ENCODE measurements around the gene NRROS.
"Not testable (repeated sequence)": the region's sequence is repeated elsewhere in the genome, so short reads cannot be mapped to it uniquely, and the experiment has no call there.

NRROS gene
- total RNA-seq = 6.4 to 11.9 (median 6.9) reads per million in 3 experiments

DNA sequence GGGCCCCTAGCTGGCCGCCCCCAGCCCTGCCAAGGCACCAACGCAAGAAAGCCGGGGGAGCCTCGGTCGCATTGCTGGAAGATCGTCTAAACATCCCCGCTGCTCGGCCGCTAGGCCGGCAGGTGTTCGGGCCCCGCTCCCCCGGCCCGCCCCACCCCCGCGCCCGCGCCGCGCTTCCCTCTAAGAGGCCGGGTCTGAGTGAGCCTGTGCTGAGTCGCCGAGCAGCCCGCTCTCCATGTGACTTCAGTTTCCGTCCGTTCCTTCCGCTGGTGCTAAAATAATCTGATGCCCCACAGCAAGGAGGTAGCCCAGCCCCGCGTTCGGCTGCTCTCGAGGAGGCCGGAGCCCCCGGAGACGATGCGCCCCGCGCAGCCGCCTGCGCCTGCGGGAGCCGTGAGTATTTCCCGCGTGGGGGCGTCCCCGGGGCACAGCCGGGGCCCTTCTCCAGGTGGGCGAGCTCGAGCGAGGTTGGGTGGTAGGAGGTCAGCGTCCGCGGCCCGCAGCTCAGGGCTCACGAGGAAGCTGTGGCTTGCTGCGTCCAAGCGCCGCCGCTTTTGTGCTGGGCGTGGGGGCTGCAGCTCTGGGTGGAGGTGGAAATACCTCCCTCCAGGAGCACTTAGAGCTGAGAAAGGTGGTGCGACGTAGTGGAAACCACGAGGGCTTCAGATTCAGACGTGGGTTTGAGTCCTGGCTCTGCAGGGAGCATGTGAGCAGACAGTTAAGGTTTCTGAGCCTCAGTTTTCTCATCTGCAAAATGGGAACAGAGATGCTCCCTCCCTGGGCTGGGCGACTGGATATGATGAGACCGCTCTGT is at the start of gene NRROS:
Gene NRROS, plus strand, starts transcription at position 212 of the 814 bp plus-strand sequence. CDS start 14,846 bp downstream, outside the sequence.
- peak; percentile 54 for DNase-seq

DNA sequence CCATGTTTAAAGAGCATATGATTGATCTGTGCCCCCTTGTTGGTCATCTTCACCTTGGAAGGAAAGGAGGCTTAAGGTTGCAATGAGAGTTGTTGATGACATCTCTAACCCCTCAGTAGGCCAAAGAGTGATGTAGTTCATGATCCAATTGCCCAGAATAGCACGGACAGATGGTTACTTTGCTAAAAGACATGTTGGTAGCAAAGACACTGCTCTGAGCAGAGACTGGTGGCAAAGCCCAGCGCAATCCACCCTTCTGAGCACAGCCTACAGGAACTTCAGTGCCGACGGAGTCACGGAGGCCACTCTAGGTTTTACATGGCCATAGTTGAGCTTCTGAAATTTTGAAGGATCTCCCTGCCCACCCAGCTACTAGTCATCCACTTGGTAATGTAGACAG is 49.2 kb upstream of the NRROS start:
- no peak for DNase-seq

DNA sequence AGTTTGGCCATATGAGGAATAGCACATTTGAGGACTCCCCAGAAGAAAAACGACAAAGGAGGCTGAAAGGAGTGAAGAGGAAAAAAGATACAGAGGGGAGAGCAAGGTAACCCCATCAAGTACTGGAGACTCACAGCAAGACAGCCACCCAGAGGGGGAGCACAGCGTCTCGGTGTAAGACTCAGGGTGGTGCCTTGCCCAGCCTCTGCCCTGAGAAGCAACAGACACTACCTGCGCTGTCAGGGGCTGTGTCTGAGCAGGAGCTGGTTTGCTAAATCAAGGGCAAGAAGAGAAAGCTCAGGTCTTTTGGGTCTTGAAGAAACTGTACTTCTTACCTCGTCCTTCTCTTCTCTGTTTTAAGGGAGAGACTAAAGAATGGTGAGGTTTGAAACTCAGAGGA is 43.1 kb upstream of the NRROS start:
- DNase-seq = no peak

DNA sequence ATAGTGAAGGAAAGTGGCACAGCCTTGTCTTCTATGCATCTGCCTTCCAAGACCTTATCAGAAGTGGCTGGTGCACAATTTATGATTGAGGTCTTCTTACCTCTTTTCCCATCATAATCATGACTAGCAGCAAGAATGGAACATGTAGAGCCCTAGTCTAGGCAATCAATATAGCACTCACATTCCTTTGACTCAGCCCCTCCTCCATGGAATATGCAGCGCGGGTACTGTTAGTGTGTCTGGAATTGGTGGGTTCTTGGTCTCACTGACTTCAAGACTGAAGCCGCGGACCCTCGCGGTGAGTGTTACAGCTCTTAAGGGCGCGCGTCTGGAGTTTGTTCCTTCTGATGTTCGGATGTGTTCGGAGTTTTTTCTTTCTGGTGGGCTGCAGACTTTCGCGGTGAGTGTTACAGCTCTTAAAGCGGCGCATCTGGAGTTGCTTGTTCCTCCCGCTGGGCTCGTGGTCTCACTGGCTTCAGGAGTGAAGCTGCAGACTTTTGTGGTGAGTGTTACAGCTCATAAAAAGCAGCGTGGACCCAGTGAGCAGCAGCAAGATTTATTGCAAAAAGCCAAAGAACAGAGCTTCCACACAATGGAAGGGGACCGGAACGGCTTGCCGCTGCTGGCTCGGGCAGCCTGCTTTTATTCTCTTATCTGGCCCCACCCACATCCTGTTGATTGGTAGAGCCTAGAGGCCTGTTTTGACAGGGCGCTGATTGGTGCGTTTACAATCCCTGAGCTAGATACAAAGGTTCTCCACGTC is 41.3 kb upstream of the NRROS start:
- DNase-seq = not testable (repeated sequence)

DNA sequence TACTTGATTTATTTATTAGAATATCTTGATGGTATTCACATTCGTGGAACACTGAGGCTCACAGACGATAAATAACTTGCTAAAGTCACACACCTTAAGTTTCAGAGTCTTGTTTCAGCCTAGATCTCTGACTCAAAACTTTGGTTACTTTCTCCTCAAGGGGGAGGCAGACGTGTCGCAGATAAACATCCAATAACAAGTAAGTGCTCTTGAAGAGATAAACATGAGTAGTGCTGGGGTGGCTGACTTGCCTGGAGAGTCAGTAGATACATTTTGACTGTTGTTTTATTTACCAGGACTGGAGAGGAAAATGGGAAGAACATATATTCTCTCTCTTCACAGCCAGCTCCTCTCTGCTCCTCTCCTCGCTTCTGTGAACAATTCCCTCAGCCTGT is 39.8 kb upstream of the NRROS start:
- no peak for DNase-seq

DNA sequence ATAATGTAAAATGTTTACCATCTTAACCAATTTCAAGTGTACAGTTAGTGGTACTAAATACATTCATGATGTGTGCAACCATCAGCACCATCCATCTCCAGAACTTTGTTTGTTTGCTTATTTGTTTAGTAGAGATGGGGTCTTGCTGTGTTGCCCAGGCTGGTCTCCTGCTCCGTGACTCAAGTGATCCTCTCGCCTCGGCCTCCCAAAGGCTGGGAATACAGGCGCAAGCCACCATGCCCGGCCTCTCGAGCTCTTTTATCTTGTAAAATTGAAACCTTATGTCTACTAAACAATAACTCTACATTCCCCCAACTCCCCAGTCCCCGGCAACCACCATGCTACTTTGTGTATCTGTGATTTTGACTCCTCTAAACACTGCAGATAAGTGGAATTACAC is 39.1 kb upstream of the NRROS start:
- no peak for DNase-seq

DNA sequence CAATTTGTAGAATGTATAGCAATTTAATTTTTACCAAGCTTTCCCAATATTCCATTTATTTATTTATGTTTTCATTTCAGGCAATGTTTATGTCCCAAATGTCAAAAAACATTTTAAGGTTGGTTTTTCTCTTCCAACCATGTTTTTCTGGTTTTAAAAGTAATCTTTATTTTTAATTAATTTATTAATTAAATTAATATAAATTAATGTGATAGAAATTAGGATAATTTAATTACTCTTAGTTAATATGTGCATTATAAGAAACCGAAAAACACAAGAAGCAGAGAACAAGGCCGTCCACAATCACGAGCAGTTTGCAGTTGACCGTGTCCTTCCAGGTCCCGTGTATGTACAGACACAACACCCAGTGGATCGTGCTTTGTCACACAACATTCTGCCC is 36.8 kb upstream of the NRROS start:
- no peak for DNase-seq

DNA sequence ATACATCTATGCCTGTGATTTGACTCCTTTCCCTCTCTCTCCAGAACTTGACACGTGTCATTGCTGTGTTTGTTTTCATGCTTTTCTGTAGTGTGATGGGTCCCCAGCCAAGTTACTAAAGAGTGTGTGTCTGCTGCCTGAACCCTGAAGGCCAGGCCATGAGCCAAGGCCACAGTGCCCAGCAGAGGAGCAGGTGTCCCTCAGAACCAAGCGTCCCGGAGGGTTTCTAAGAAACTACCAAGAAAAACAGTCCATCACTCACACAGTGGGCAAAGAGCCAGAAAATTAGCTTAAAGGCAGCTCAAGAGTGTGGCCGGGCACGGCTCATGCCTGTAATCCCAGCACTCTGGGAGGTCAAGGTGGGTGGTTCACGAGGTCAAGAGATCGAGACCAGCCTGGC is 35.8 kb upstream of the NRROS start:
- no peak for DNase-seq

DNA sequence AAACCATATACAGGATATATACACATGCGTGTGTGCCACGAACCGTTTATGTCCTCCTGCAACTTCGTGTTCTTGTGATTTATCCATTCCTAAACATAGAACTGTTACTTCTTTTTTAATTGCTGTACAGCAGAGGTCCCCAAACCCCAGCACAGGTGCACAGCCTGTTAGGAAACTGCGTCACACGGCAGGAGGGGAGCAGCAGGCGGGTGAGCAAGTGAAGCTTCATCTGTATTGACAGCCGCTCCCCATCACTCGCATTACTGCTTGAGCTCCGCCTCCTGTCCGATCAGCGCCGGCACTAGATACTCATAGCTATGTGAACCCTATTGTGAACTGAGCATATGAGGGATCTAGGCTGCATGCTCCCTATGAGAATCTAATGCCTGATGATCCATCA is 34.9 kb upstream of the NRROS start:
- peak; percentile 68 for DNase-seq

DNA sequence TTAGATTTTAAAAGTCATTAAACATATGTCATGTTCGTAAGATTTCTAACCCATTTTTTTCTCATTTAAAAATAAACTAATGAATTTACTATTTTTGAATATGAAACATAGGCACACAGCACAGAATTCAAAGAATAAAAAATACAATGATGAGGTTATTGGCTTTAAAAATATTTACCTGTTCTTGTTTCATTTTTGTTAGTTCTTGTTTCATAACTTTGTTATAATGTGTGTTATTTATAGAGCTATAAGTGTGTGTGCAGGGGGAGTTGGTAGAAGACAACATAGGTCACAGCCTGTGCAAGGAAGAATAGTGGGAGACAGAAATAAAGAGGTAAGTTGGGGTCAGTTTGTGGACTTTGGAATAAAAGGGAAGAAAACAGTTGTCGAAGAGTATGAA is 30.8 kb upstream of the NRROS start:
- DNase-seq = no peak

DNA sequence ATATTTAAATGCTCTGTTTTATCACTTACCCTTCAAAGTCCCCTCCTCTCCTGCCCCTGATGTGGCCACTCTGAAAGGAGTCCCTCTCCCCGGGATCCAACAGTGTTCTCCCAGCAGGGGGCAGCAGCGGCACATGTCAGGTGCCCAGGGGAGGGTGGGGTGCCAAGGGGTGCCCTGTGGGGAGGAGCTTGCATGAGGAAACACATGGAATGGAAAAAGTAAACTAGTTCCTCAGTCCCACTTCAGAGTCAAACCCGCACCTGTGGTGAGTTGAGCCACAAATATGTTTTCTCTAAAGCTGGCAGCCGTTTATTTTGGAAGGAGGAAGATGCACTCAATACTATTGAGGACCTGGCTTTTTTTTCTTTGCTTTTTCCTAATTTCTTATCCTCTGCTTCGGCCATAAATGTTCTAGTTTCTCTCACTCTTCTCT is 30.1 kb upstream of the NRROS start:
- peak; percentile 82 for DNase-seq

DNA sequence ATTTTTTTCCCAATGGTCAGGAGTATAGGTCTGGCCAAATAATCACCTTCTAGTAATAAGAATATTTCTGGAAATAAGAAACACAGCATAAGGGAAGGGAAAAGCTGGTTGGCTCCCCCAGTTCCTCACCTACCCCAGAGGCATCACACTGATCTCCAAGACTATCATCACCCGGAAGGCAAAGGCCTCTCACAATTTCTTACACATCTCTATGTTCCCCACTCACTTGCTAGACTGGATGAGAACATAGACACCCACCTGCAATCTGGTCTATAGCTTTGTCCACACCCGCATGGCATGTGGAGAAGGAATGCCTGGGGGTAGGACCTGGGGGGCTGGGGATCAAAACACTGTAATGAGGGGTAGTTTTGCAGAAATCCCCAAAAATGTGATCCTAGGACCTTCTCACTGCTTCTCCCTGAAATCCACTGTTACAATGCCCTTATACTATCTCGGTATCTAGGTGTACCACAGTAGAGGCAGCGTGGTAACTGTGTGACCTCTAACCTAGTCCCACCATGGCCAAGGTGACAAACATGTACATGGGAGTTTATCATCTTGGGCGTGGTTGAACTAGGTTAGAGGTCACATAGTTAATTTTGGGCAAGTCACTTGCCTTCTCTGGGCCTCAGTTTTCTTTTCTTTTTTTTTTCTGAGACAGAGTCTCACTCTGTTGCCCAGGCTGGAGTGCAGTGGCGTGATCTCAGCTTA is 29.5 kb upstream of the NRROS start:
- DNase-seq = peak; percentile 19

DNA sequence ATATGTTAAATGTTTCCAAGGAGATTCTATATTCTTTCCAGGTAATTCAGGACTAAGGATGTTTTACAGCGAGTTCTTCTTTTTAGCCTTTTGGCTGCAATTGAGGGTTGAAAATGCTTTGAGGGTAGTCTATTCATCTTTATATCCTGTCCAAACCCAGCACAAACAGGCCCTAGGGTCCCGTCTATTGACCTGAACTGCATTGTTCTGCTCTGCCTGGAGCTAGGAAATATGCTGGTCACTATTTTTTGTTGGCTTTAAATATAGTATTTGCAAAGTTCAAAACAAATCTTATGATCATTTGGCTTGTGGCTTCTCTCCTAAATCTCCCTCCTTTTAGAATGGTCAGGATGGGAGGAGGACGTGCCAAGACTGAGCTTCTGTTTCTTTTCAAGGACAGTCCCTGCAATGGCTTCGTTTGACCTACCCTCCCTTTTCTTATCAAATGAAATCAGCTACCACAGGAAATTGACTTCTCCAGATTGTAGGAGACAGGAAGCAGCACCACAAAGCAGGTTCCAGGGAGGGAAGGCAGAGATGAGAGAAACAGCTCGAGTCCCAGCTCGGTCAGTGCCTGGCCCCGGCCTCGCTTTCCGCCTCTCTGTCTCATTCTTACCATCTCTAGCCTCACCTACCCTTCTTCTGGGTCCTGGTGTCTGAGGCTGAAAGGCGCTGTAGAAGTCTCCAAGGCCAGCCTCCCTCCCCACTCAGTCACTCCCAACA is 27.6 kb upstream of the NRROS start:
- DNase-seq = no peak

DNA sequence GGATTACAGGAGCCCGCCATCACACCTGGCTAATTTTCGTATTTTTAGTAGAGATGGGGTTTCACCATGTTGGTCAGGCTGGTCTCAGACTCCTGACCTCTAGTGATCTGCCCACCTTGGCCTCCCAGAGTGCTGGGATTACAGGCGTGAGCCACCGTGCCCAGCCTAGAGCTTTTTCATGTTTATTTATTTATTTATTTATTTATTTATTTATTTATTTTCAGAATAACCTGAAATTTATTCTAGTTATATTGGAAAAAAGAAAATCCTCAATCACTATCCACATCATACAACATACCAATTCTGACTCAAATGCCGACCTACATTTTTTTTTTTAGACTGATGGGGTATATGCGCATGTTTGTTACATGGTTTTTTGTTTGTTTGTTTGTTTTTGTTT is 24.3 kb upstream of the NRROS start:
- not testable (repeated sequence) for DNase-seq

DNA sequence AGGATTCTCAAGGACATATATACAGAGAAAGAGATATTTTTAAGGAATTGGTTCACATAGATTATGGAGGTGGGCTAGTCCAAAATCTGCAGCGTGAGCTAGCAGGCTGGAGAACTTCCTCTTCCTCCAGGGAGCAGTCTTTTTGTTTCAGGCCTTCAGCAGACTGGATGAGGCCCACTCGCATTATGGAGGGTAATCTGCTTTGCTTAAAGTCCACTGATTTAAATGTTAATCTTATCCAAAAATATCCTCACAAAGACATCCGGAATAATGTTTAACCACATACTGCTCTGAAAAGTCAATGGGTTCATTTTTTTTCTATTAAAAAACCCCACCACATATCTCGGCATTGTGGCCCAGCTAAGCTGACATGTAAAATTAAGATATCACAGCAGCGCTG is 22.2 kb upstream of the NRROS start:
- no peak for DNase-seq

DNA sequence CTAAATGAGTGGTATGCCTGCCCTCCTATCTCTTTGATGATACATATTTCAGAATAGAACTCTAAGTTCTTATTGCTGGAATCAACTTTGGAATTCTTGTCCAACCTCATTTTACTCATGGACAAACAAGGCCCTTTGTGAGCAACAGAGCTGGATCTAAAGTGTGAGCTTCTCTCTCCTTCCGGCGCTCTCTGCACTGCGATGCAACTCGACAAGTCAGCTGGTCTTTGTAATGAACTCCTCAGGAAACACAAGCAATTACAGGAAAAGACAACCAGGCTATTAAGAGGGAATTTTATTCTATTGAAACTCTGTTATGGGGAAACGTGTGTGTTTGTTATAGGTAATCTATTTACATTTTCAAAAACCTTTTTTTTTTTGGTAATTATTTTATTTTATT is 20.3 kb upstream of the NRROS start:
- DNase-seq = no peak

DNA sequence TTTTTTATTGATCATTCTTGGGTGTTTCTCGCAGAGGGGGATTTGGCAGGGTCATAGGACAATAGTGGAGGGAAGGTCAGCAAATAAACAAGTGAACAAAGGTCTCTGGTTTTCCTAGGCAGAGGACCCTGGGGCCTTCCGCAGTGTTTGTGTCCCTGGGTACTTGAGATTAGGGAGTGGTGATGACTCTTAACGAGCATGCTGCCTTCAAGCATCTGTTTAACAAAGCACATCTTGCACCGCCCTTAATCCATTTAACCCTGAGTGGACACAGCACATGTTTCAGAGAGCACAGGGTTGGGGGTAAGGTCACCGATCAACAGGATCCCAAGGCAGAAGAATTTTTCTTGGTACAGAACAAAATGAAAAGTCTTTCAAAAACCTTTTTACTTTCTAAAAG is 19.9 kb upstream of the NRROS start:
- DNase-seq = not testable (repeated sequence)

DNA sequence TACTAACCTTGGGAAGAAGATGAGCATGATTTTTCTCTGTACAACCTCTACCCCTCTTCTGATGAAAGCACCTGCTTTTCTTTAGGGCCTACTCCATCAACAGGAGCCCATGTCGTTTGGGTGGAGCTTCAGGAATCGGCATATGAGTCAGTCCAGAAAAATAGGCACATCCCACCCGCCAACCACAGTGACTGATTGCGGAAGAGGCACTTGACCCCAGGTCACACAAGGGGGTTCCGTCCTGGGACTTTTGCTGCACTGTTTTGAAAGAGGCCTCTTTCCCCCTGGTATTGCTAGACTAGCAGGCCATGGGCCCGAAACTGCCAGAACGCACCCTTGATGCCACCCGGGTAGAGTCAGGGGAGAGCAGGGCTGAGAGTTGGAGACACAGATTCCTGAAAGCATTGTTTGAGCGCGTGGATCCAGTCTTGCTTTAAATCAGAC is 19.3 kb upstream of the NRROS start:
- no peak for DNase-seq

DNA sequence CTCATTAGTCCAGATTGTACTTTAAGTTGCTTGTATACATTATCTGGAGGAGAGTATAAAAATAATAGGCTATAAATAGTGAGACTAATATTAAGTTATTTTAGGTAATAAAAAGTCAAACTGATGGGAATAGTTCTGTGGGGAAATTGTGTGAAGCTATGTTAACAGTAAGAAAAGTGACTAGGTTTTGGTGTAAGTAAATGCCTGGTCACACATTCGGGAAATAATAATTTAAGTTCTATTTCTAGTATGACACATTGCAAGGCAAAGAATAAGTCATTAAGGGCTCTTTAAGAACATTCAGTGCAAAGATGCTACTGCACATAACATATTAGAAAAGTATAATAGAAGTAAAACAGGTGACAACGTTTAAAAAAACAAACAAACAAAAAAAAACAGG is 18.8 kb upstream of the NRROS start:
- DNase-seq = no peak

DNA sequence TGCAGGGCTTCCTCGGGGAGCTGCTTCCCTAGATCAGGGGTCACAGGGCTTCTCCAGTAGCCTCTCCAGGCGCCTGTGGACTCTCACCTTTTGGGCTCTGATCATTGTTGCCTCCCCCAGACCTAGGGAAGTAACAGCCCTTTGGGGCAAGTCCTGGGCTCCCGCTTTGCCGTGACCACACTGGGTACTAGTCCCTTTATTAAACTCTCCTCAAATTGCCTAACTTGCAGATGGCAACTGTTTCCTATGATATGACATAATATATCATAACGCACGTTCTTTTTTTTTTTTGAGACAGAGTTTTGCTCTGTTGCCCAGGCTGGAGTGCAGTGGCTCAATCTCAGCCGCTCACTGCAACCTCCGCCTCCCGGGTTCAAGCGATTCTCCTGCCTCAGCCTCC is 17.9 kb upstream of the NRROS start:
- DNase-seq = no peak

DNA sequence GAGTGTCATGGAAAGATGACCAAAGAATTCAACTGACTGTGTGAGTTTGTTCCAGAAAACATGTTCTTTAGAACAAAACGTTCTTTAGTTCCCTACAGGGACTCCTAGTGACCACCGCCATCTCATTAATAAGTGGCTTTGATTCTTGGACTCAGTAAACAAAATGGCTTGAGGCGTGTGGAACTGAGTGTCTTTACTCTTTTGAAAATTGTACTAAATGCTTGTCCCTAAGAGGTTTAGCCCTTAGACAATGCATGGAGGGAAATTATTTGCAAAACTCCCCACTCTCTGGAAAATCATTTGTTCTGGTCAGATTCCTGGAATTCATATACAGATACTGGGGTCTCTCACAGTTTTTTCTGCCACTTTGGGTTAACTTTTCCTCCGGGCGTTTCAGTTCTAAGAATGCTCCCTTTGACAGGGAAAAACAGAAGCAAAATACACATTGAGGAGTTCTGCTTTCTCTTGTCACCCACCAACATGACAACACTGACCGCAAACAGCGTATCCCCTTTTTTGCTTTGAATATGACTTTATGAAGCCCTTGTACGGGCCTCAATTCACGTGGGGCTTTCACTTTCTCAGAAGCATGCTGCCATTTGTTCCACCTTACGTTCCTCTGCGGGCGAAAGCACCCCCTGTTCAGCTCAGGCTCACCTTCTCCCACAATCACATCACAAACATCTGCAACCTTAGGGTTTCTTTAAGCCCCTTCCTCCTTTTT is 15.3 kb upstream of the NRROS start:
- no peak for DNase-seq

DNA sequence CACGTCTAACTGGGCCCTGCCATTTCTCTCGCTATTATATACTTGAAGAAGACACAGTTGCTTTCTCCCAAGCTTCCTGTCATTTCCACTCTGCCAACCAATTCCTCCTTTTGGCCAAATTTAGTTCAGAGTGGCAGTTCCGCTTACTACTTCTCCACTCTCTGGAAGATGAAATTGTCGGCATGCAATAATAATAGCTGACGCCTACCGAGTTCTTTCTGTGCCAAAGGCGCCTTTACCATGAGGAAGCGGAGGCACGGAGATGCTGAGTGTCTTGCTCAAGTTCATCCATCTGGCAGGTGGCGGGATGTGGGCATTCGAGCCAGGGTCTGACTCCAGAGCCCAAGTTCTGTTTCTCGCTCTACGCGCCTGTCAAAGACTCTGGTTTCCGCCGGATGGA is 14.6 kb upstream of the NRROS start:
- DNase-seq = no peak

Data from central memory CD4-positive, alpha-beta T cell (primary cell).